ENCODE results near the gene ELL. TPM values are rescaled to one million over a fixed set of nuclear protein-coding genes. Genes with fewer than 3 reads are reported as not detected.

ELL gene
- polyA plus RNA-seq, 6 donors from 2014 or later: 7.0 to 19.3 (median 14.6) TPM

DNA sequence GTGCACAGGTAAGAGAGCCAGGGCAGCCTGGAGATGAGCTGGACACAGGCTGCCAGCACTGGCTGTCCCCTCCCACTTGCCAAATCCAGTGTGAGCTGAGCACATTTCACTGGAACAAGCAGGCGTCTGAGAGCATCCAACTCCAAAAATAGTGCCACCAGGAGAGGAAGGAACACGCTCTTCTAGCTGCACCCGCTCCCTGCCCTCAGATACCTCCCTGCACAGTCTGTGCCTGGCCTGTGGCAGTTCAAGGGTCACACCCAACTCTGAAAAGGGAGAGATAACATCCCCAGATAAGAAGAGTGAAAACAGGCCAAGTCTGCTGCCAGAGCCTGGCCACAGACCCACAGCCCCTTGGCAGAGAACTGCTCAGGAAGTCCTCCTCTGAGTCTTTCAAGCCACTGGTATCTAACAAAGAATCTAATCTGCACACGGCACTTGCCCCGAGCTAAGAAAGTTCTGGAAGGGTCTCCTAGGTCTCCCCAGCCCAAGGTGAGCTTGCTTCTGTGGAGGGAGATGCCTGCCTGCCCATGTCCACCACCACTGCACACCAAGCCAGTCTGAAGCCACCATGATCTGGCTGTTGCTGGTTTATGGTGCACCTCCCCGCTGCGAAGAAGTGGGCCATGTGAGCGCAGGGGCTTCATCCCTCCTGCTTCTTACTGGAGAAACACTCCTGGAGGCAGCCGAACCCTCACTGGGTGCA lies 14.7 kb downstream of the ELL start:
- H3K36me3 Mint-ChIP-seq: no peaks in the 10 kb centered on the region
- H3K27me3 Mint-ChIP-seq: no peaks in the 10 kb centered on the region
- ATAC-seq (ENCODE audit: low read depth in 2 of 2) (no peak), DNase-seq (no peak)
- H3K27ac Mint-ChIP-seq: peak overlapping the region in 1 of 6 donors; percentile 5
- H3K4me1 Mint-ChIP-seq: peaks cover 47 to 74% (median 61%) of the 10 kb centered on the region in 3 donors
- H3K9me3 Mint-ChIP-seq: no peaks in the 10 kb centered on the region
- no peak overlapping the region for H3K4me3 Mint-ChIP-seq

DNA sequence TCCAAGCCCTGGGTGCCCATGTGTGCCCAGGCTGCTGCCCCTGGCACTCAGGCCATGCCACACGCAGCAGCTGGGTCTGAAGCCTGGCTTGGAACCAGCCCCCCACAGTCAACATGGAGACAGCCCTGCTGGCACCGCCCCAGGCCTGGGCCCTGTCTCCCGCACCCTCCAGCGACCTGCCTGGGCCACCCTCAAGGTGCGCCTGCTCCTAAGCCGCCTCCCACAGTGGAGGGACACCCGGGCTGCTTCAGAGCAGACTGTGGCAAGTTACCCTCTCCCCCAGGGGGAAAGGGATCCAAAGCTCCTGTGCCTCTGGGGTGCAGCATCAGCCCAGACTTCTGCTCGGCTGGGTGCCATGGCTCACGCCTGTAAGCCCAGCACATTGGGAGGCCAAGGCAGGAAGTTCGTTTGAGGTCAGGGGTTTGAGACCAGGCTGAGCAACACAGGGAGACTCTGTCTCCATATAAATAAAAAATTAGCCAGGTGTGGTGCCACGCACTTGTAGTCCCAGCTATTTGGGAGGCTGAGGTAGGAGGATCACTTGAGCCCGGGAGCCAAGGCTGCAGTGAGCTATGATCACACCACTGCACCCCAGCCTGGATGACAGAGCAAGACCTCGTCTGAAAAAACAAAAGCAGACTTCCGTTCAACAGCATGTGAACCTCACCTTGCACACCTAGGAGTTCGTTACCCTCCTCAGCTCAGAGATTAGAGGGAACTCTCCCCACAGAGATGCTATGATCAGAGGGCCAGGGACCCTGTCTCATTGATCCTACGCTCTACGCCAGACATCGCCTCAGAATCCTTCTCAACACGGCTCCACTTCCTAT lies 15.6 kb downstream of the ELL start:
- Mint-ChIP-seq H3K27me3 (no peaks in the 10 kb centered on the region), H3K4me1 (peaks cover 55 to 81% (median 69%) of the 10 kb centered on the region in 3 donors)

DNA sequence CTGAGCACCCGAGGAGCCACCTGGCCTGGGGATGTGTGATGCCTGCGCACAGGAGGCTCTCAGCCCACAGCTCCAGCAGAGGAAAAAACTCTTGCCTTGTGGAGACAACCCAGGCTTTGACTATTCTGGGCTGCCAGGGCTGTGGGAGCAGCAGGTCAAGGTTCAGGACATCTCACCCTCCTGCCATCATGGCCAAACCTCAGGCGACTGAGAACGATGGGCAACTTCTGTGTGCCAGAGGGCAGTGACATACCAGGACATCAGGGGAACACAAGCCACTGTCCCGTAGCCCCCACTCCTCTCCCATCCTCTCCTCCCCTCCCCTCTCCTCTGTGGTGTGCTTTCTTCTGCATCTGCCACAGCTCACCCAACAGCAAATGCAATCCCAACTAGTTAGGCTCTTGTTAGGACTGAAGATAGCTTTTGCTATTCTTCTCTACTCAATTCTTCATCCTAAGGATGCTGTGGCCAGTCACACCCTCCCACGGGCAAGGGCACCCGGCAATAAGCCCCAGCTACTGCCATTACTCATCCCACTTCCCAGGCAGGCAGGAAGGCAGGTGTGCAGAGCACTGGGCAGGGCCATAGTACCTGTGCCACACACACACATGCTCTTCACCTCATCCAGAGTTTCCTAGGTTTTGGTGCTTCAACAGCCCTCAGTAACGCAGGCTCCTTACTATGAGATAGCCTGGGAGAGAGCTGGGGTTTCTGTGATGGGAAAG lies 16.8 kb downstream of the ELL start:
- ATAC-seq (ENCODE audit: low read depth in 2 of 2) (no peak), DNase-seq (no peak)
- no peaks in the 10 kb centered on the region for H3K36me3 Mint-ChIP-seq
- H3K27me3 Mint-ChIP-seq: no peaks in the 10 kb centered on the region
- peak overlapping the region in 3 of 6 donors; percentile 6 to 65 (median 35) for H3K27ac Mint-ChIP-seq
- no peak overlapping the region for H3K4me3 Mint-ChIP-seq
- H3K4me1 Mint-ChIP-seq: peaks cover 63 to 85% (median 79%) of the 10 kb centered on the region in 3 donors
- no peaks in the 10 kb centered on the region for H3K9me3 Mint-ChIP-seq

More for the DNA sequence above, 15.6 kb downstream of the ELL start:
- H3K36me3 Mint-ChIP-seq: no peaks in the 10 kb centered on the region
- ATAC-seq (ENCODE audit: low read depth in 2 of 2) (no peak), DNase-seq (no peak)
- no peaks in the 10 kb centered on the region for H3K9me3 Mint-ChIP-seq
- no peak overlapping the region for H3K27ac Mint-ChIP-seq
- H3K4me3 Mint-ChIP-seq: no peak overlapping the region

DNA sequence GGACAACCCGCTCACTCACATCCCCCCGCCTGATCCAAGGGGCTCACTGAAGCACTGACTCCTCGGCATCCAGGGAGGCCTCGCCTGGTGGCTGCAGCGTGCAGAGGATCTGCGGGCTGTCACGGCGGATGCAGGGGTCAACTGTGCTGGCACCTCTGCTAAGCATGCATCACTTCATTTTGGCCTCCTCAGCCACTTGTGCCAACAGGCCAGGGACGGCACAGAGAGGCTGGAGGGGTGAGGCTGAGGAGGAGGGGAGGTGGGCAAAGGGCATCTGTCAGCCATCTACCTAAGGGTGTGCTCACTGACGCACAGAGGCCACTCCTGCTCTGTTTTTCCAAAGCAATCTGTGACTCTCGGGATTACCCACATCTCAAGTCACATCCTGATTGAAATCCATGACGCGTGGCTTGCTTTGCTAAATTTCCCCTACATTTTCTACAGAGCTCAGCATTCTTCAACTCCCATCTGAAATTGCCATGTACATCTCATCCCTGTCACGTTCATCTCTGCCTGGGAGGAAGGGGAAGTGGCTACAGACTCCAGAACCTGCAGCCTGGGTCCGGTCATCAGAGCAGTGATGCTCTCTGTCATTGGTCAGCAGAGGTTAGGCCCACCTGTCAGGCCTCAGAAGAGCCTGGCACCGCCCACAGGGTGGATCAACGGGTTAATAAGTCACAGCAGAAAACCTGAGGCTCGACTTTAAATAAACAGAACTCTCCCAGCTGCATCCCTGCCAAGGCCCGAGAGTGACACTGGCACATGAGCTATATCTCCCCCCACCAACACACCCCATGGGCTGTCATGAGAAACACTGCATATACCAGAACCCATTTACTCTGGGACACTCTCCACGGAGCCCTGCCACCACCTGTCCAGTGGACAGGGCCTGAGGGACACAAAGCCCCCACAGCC lies 17.6 kb downstream of the ELL start:
- no peaks in the 10 kb centered on the region for H3K36me3 Mint-ChIP-seq
- H3K27me3 Mint-ChIP-seq: no peaks in the 10 kb centered on the region
- DNase-seq (no peak), ATAC-seq (ENCODE audit: low read depth in 2 of 2) (no peak)
- H3K4me1 Mint-ChIP-seq: peaks cover 59 to 90% (median 83%) of the 10 kb centered on the region in 3 donors
- H3K9me3 Mint-ChIP-seq: no peaks in the 10 kb centered on the region
- peak overlapping the region in 3 of 8 donors; percentile 1 to 21 (median 10) for H3K4me3 Mint-ChIP-seq
- peak overlapping the region in 1 of 6 donors; percentile 37 for H3K27ac Mint-ChIP-seq

DNA sequence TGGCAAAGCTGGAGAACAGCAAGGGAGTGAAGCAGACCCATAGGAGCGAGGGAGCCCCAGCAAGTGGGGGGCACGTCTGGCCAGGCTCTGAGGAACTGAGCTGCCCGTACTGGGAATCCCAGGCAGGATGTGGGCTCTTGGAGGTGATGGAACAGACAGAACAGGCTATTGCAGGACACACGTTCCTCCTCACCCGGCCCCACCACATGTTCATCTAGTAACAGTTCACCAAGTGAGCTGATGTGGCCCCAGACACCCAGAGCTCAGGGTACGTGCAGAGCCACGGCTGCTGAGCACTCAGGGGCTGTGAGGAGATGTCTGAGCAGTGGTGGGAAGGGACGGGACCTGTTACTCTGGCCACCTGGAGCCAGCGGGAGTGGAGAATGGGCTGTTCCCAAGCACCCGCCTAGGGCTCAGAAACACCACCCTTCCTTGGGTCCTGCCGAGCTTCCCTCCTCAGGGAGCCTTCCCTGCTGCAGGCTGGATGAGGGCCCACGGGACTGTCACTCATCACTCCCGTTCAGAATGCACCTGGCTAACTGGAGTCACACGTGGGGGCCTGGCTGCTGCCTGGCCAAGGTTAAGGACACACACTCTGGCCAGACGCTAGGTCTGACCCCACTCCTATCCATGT lies 18.4 kb downstream of the ELL start:
- Mint-ChIP-seq H3K4me1 (peaks cover 59 to 92% (median 88%) of the 10 kb centered on the region in 3 donors), H3K36me3 (no peaks in the 10 kb centered on the region), H3K4me3 (peak overlapping the region in 6 of 8 donors; percentile 31 to 77 (median 70)), H3K27me3 (no peaks in the 10 kb centered on the region), H3K9me3 (no peaks in the 10 kb centered on the region), H3K27ac (peak overlapping the region in 4 of 6 donors; percentile 16 to 92 (median 34))
- ATAC-seq (ENCODE audit: low read depth in 2 of 2) (peak in 1 of 2 donors; percentile 13), DNase-seq (no peak)

DNA sequence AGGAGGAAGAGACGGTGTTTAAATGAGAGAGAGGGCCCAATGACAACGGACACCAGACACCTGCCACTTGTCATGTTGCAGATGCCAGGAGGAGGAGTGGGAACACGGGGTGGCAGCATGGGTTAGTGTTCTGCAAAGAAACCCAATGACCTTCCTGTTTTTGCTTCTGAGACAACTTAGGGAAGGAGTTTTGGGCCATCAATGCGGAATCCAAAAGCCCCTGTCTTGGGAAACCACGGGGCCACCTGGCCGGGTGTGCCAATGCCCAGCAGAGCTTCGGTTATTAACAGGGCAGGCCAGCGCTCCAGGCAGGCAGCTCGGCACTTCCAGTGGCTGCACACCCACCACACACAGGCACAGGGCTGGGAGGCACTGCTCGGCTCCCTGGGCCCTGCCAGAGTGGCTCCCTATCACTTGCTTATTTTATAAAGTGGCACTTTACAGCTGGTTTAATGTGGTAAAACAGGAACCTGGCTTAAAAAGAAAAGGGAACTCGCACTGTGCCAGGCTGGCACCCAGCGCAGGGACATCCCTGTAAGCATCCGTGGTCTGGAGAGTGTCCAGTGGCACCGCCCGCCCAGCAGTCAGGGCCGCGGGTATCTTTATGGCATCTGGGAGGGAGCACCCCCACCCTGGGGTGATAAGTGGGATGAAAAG lies 19.1 kb downstream of the ELL start:
- DNase-seq (peak; percentile 14), ATAC-seq (ENCODE audit: low read depth in 2 of 2) (peak; percentile 62 to 75)
- Mint-ChIP-seq H3K4me1 (peaks cover 59 to 95% (median 87%) of the 10 kb centered on the region in 3 donors), H3K27me3 (no peaks in the 10 kb centered on the region), H3K27ac (peak overlapping the region; percentile 16 to 92 (median 70)), H3K4me3 (peak overlapping the region in 7 of 8 donors; percentile 10 to 77 (median 69)), H3K36me3 (no peaks in the 10 kb centered on the region), H3K9me3 (no peaks in the 10 kb centered on the region)

DNA sequence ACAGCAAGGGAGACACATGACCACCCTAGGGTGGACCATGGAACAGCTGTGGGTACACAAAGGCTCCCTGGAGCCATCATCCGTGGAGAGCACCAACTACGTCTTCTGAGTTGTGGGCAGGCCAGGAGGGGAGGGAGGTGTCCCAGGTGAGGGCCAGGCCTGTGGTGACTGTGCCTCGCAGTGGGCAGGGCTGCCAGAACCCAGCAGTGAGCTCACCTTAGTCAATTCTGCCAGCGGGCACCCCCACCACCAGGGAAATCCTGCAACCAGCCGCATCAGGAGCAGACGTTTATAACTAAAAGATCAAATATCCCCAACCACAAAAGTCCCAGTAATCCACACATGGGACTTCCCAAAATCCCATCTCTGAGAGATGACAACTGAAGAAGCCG lies 19.6 kb downstream of the ELL start:
- H3K36me3 Mint-ChIP-seq: no peaks in the 10 kb centered on the region
- H3K27ac Mint-ChIP-seq: peak overlapping the region in 5 of 6 donors; percentile 51 to 86 (median 74)
- peaks cover 56 to 94% (median 84%) of the 10 kb centered on the region in 3 donors for H3K4me1 Mint-ChIP-seq
- ATAC-seq (ENCODE audit: low read depth in 2 of 2) (no peak), DNase-seq (no peak)
- H3K4me3 Mint-ChIP-seq: peak overlapping the region in 7 of 8 donors; percentile 2 to 77 (median 57)
- H3K27me3 Mint-ChIP-seq: no peaks in the 10 kb centered on the region
- no peaks in the 10 kb centered on the region for H3K9me3 Mint-ChIP-seq

DNA sequence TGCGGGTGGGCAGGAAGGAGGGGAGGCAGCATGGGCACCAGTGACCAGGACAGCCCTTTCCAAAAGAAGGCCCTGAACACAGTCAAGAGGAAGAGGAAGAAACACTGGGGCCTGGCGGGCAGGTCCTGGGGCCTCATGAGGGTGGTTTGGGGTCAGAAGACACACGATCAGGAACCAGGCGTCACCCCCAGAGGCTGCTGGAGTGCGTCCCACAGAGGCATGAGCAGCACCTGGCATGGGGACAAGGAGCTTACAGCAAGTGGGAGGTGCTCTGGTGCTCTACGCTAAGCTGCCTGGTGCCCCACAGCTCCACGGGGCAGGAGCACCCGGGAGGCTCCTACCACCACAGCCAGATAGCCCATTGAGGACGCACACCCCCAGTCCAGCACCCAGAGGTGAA lies 20.0 kb downstream of the ELL start:
- peak; percentile 28 to 36 for ATAC-seq (ENCODE audit: low read depth in 2 of 2)
- Mint-ChIP-seq H3K9me3 (no peaks in the 10 kb centered on the region), H3K4me1 (peaks cover 56 to 94% (median 84%) of the 10 kb centered on the region in 3 donors), H3K36me3 (no peaks in the 10 kb centered on the region), H3K27ac (peak overlapping the region in 1 of 6 donors; percentile 51), H3K4me3 (peak overlapping the region in 4 of 8 donors; percentile 33 to 72 (median 52)), H3K27me3 (no peaks in the 10 kb centered on the region)
- no peak for DNase-seq

DNA sequence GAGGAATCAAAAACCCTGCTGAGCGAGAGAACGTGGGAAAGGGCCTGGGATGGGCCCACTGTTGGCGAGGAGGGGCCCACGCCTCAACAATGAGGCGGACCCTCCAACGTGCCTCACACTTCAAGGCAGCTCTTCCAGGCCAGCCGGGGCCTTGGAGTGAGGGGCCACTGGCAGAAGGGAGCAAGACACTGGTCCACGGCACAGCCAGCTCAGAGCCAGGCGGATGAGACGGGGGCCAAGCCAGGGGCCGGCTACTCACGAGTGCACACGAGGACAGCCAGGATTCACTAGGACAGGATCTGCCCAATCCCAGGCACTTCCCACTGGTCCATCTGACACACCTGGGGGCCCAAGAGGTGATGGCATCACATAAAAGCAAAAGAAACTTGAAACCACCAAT lies 20.5 kb downstream of the ELL start:
- Mint-ChIP-seq H3K27me3 (no peaks in the 10 kb centered on the region), H3K4me3 (peak overlapping the region in 4 of 8 donors; percentile 10 to 72 (median 46)), H3K36me3 (no peaks in the 10 kb centered on the region), H3K4me1 (peaks cover 56 to 94% (median 84%) of the 10 kb centered on the region in 3 donors), H3K27ac (peak overlapping the region in 3 of 6 donors; percentile 51 to 87 (median 58)), H3K9me3 (no peaks in the 10 kb centered on the region)
- no peak for DNase-seq
- ATAC-seq (ENCODE audit: low read depth in 2 of 2): no peak

DNA sequence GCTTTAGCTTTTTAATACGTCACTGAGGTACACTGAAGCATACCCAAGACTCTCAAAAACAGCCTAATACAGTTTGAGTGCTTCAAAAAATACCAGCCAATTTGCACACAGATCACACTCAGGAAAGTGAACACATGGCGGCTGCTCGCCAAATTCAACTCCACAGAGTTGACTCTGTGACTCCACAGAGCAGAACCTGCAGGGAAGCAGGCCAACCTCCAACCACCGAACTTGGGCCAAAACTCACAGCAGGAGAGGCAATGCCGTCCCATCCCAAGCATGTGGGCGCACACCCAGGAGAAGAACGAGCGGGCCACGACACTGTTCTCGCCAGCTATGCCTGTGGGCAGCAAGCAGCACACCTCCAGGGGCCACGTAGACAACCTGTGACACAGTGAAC lies 21.1 kb downstream of the ELL start:
- Mint-ChIP-seq H3K4me3 (peak overlapping the region in 2 of 8 donors; percentile 21 to 58), H3K4me1 (peaks cover 59 to 97% (median 84%) of the 10 kb centered on the region in 3 donors), H3K27ac (no peak overlapping the region), H3K9me3 (no peaks in the 10 kb centered on the region), H3K27me3 (no peaks in the 10 kb centered on the region), H3K36me3 (no peaks in the 10 kb centered on the region)
- ATAC-seq (ENCODE audit: low read depth in 2 of 2) (no peak), DNase-seq (no peak)

DNA sequence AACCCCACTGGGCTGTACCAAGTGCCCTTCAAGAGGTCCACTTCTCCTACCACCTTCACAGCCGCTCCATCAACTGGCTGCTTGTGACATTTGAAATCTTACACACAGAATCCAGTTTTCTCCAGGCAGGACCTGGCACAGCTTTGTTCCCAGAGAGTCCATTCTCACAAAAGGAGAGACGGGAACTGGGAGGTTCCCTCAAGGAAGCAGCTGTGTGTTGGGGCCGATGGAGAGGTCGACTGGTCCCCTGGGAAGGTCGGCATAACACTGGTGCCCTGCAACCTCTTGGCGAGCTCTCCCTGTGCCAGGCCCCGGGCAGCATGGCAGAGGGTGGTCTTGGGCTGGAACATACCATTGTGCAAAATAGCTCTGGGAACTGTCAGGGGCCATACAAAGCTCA lies 21.5 kb downstream of the ELL start:
- Mint-ChIP-seq H3K4me1 (peaks cover 58 to 95% (median 85%) of the 10 kb centered on the region in 3 donors), H3K27me3 (no peaks in the 10 kb centered on the region), H3K36me3 (no peaks in the 10 kb centered on the region), H3K4me3 (no peak overlapping the region), H3K9me3 (no peaks in the 10 kb centered on the region), H3K27ac (peak overlapping the region in 1 of 6 donors; percentile 33)
- ATAC-seq (ENCODE audit: low read depth in 2 of 2): no peak
- DNase-seq: no peak

Data from naive B cell (primary cell).